Measurements from ENCODE around the gene ARHGEF17.

Gene ARHGEF17

GRCh38 chr11:73406131-73406530 is 98.1 kb downstream of the ARHGEF17 start:
- no peak for DNase-seq (ENCODE audit: low read depth in 3 of 3)

GRCh38 chr11:73406619-73407018 is 98.5 kb downstream of the ARHGEF17 start:
- DNase-seq (ENCODE audit: low read depth in 3 of 3): no peak

GRCh38 chr11:73409431-73409830 is 101.4 kb downstream of the ARHGEF17 start:
- no peak for DNase-seq (ENCODE audit: low read depth in 3 of 3)

GRCh38 chr11:73410627-73411026 is 102.6 kb downstream of the ARHGEF17 start:
- DNase-seq (ENCODE audit: low read depth in 3 of 3): no peak

- DNase-seq (ENCODE audit: low read depth in 3 of 3): no peak
These were observed 103.0 kb downstream of the ARHGEF17 start for GRCh38 chr11:73411031-73411430.

GRCh38 chr11:73412308-73412707 is 104.2 kb downstream of the ARHGEF17 start:
- DNase-seq (ENCODE audit: low read depth in 3 of 3): no peak

GRCh38 chr11:73413256-73413655 is 105.2 kb downstream of the ARHGEF17 start:
- no peak for DNase-seq (ENCODE audit: low read depth in 3 of 3)

DNA sequence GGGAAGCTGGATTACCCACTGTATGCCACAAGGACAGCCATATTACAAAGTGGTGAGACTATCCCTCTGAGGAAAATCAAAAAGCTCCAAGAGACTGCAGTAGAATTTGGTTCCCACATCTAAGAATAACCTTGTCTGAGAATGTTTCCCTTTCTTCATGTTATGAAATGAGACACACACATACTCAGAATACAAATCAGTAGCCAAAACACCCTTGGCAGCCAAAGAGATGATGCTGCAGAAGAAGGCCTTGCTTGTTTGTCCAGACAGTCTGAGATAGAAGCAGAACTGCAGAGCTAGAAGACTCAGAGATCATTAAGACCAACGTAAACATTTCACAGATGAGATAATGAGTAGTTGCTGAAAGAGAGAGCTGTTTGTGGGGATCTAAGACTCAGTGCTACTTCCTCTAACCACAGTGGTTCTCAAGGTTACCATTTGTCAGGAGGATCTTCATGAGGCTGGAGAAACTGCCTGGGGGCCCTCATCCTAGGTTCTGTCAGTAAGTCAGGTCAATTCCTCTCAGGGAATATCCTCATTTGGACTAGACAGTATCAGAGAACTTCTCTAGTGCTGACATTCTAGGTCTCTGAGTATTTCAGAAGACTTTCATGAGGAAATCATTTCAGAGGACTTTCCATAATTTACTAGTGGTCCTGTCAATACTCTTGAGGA is 107.0 kb downstream of the ARHGEF17 start:
- no peak for DNase-seq (ENCODE audit: low read depth in 3 of 3)

DNA sequence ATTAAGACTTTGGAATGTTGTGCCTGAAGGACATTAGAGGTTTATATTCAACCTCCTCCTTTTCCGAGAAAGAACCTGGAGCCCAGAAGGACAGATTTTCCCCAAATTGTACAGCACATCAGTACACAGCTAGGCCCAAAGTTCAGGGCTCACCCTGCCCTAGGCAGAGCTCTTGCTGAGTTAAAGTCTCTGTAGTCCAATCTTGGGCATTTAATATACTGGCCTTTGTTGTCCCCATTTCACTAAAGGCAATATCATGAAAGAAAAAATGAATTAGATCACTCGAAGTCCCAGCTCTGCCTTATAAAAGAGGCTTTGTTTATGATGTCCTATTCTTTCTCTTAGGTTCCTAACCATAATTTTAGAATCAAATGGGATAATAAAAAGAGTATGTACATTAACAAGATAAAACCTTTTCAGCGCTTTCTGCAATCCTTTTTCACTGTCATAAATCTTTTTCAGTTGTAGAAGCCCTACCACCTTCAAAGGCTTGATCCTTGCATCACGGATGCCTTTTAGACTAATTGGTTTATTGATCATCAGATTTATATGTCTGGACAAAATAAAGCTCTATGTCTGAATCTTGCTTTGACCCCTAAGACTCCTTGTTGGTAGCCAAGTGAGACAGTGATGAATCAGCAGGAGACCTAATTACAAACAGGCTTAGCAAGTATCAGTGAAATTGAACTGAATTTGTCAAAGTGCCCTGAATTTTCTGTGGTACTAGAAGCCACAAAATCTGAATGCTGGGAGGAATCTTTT is 108.0 kb downstream of the ARHGEF17 start:
- DNase-seq (ENCODE audit: low read depth in 3 of 3): no peak

GRCh38 chr11:73416786-73417185 is 108.7 kb downstream of the ARHGEF17 start:
- DNase-seq (ENCODE audit: low read depth in 3 of 3): no peak

Measured in stimulated activated CD4-positive, alpha-beta T cell treated with anti-CD3 and anti-CD28 coated beads, TNF-alpha, amount 100 ng/mL, for 24 hours (primary cell).